Jurkat, Clone E6-1 (cell line): ENCODE measurements around the gene DKKL1.

ENCODE experiments used
- DNase-seq: peaks from one replicate; pipeline ENCODE4 v3.0.0-alpha.2; 2011; ENCODE audit warnings: low read depth, low spot score
- H3K4me3 ChIP-seq: 2 replicates; pipeline ENCODE4 v1.5.1; 2011; ENCODE audit warnings: mild to moderate bottlenecking, low read length, control low read depth, moderate library complexity

DKKL1 gene

GRCh38 chr19:49414256-49414655, 50.6 kb downstream of the DKKL1 start:
- no peak for DNase-seq
- no peak overlapping the region for H3K4me3 ChIP-seq

GRCh38 chr19:49415102-49415809, 51.6 kb downstream of the DKKL1 start:
- DNase-seq, result no peak

GRCh38 chr19:49415810-49416200, 52.1 kb downstream of the DKKL1 start:
- H3K4me3 ChIP-seq, result no peak overlapping the region
- DNase-seq, result no peak

More at GRCh38 chr19:49415102-49415809, 51.6 kb downstream of the DKKL1 start:
- H3K4me3 ChIP-seq, result no peak overlapping the region

DNA sequence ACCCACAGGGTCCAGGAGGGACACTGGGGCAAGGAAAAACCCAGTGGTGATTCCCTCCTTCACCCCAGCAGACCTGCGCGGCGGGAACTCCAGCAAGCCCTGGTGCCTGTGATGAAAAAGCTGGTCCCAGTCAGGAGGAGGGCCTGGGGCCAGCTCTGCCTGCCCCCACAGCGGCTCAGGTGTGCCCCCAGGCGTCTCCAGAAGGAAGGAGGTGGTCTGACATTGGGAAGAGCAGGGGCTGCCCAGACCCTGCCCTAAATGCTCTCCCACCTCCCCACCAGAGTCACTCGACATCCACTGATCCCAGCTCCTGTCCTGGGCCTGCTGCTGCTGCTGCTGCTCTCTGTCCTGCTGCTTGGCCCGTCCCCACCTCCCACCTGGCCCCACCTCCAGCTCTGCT, 53.4 kb downstream of the DKKL1 start:
- H3K4me3 ChIP-seq, result no peak overlapping the region
- DNase-seq, result no peak

- no peak for DNase-seq
Measured at GRCh38 chr19:49418511-49418910, 54.8 kb downstream of the DKKL1 start.

DNA sequence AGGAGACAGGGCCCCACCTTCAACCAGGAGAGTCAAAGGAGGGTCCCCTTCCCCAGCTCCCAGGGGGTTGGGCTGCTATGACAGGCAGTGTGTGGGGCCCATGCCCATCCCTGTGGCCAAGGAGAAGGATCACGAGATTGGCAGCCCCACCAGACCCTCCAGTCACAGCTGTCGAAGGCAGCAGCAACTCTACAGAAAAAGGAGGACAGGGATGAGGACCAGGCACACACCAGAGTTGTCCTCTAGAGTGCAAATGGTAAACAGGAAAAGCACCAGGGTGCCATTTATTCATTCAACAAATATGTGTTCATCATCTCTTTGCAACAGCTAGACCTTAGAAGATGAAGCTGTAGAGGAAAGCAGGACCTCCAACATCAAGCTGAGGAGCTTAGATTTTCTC, 55.5 kb downstream of the DKKL1 start:
- no peak for DNase-seq
- H3K4me3 ChIP-seq, result no peak overlapping the region

More at GRCh38 chr19:49418511-49418910, 54.8 kb downstream of the DKKL1 start:
- no peak overlapping the region for H3K4me3 ChIP-seq

- no peak for DNase-seq
- no peak overlapping the region for H3K4me3 ChIP-seq
Measured at GRCh38 chr19:49420227-49420626, 56.5 kb downstream of the DKKL1 start.

DNA sequence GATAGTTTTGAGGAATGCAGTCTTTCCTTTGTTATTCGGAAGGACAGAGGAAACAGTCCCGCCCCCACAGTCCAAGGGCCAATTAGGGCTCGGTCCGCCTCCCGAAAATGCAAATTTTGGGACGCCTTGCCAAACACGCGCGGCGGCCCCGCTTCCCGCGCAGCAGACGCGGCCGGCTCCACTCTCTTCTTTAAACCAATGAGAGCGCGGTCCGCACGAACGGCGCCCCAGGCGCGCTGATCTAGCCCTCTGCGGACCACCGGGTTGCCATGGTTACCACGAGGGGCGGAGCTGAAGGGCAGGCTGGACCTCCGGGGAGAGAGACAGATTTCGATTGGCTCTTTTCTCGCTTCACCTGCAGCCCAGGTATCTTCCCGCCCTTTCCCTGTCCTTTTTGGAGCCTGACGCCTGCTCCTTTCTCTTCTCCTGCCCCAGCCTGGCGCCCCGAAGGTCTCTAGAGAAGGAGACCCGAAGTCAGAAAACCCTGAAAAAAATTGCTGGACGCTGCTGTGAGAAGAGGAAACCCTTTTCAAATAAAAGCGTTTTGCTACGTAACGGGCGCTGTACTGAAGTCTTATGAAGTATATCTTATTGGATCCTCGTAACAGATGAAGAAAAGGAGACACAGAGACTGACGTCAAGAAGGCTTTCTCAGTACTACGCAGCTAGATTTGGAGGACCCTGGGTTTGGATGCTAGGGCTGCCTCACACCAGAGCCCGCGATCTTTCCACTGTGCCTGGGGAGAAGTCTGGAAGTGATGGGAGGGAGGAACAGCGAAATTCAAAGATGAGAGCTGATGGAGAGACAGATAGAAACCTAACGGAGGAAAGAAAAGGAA, 57.6 kb downstream of the DKKL1 start:
- DNase-seq, result no peak
- H3K4me3 ChIP-seq, result no peak overlapping the region

- no peak for DNase-seq
- no peak overlapping the region for H3K4me3 ChIP-seq
Measured at GRCh38 chr19:49421878-49422202, 58.2 kb downstream of the DKKL1 start.

DNA sequence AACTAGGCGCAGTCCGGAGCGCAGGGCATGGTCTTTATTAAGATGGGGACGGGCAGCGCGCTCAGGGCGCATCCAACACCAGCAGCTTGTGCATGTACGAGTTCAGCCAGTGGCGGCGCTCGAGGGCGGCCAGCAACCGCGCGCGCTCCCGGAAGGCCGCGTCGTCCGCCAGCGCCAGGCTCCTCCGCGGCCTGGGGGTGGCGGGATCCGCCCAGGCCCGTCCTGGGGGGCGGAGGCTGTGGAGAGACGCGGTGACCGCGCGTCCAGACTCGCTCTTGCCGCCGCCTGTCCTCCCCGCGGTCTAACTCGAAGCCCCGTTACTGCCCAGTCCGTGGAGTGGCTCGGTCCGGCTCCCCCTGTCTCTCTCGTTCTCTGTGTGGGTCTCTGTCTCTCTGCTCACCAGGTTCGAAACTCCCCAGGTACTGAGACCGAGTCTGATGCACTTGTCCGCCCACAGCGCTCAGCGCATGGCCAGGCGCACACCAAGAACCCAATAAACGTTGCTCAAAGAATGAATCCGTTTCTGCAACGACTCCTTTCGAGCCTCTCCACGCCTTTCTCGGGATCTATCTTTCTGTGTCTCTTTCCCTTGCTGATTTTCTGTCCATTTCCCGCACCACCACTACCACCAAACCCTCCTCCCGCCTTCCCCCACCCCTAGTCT, 58.9 kb downstream of the DKKL1 start:
- DNase-seq, result no peak
- H3K4me3 ChIP-seq, result no peak overlapping the region

DNA sequence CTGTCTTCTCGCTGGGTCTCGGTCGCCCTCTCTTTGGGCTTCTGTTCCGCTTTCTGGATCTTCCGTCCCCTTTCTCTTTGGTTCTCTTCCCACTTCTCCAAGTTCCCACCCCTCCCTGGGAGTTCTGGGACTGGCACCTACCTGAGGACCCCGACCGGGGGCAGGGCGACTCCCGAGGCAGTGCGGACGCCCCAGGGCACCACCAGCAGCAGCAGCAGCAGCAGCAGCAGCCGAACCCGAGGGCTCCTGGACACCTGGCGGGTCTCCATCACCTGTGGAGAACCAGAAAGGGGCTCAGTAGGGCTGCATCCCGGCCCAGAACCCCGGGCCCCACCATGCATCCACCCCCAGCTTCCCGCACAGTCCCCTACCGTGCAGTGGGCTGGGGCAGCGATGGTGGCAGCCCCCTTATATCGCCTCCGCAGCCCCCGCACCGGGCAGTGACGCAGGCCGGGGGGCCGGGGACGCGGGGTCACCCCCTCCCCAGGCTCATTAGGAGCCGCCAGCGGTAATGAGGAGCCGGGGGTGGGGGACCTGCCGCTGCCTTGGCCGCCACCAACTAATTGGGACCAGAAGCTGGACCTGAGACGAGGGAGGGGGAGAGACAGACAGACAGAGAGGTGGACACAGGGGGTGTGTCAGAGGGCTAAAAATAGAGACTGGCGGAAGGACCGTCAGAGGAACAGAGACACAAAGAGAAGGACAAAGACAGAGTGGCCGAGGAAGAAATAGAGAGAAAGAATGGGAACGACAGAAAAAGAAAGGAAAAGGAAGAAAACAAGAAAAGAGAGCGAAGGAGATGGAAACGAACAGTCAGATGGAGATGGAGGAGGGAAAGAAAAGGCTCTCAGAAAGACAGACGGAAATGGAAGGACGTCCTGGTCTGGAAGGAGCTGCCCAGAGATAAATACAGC, 59.7 kb downstream of the DKKL1 start, which contains the start of gene PTH2:
Gene PTH2 (minus strand): TSS at position 371 of the 914 bp plus-strand sequence. CDS start 102 bp downstream, at position 269.
- H3K4me3 ChIP-seq, result no peak within 1 kb of the TSS
- no peak for DNase-seq

GRCh38 chr19:49423985-49424303, 60.3 kb downstream of the DKKL1 start:
- DNase-seq, result peak; percentile 48
- no peak overlapping the region for H3K4me3 ChIP-seq
